NCI-H526 (cell line): ENCODE results near the gene HPD.
"Not testable (repeated sequence)": the region's sequence is repeated elsewhere in the genome, so short reads cannot be mapped to it uniquely, and the experiment has no call there.

Source experiments
- DNase-seq, 2 experiments: peaks; one replicate each; lab custom pipeline; 2025; lab: John Stamatoyannopoulos, UW

The HPD gene

DNA sequence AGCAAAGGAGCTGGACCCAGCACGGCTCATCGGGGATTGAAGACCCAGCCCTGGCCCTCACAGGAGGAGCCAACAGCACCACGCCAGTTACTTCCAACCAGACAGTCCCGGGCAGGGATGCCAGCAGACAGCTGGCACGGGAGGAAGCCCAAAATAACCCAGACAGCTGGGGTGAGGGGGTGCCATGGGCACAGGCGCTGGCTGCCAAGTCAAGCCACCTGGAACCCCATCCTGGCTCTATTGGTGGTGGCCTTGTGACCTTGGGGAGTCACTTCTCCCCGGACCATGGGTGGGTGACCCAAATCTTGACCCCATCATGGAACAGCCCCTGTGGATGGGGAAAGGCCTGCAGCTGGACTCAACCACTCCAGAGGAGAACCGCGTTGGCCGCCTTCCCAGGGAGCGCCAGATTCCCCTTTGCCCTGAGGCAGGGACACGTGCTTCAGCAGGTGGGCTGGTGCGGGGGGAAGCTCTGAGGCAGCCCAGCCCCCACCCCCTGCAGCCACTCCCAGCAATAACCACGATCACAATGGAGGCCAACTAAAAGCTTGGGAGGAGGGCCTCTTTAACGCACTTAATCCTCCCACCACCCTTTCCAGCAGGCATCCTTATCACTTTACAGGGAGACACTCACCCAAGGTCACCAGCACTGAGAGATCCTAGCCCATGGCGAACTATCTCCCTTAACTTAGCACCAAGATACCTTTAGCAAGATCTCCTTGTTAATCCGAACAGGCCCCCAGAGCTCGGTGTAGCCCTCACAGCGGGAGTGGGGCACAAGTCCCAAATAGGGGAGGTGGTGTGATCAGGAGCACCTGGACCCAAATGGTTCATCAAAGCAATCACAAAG lies 60.5 kb downstream of the HPD start:
- DNase-seq, result peak; percentile 56 to 84

- DNase-seq, result peak; percentile 61 to 86
These were observed 61.6 kb downstream of the HPD start for GRCh38 chr12:121796855-121797751.

- DNase-seq, result peak; percentile 68 to 86
These were observed 63.4 kb downstream of the HPD start for GRCh38 chr12:121795034-121795968.

DNA sequence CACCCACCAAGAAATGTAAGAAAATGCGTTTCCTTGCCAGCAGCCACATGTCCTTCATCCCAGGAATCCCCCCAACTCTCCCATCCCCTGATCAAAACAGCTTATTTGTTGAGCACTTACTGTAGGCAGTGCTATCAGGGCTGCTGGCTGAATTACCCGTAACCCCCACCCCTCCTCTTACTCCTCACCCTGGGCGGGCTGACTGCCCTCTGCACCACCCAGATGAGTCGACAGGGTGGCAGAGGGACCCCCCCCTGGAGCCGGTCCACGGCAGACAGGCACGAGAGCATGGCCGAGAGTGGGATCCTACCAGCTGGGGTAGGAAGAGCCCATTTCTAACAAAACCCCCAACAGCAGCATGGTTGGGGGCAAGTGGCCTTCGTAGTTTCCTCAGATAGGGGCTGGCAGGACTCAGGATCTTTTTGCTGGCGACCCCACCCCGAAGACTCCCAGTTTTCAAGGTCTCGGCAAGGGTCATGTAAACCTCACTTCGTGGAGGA lies 64.1 kb downstream of the HPD start:
- peak in 1 of 2 experiments; percentile 51 for DNase-seq

GRCh38 chr12:121793838-121794533 lies 64.7 kb downstream of the HPD start:
- peak; percentile 58 to 90 for DNase-seq

DNA sequence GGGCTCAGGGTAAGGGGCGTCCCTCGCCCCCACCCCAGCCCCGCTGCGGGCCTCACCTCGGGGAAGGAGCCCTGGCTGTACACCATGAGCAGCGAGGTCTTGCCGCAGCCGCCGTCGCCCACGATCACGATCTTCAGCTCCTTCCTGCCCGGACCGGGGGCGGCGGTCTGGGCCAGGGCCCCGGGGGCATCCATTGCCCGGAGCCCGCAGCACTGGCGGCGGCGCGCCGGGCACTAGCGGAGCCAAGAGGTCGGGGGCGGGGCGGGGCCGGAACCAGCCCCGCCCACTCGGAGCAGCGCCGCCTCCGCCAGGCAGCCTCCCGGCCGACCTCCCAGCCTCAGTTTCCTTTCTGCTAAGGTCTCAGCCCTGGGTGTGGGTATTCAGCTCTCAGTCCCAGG lies 65.2 kb downstream of the HPD start, which contains the start of gene RHOF:
Gene RHOF, minus strand, starts transcription at position 249 of the 398 bp plus-strand sequence. Its CDS starts 55 bp downstream, at position 194.
- peak in 1 of 2 experiments; percentile 63 for DNase-seq

DNA sequence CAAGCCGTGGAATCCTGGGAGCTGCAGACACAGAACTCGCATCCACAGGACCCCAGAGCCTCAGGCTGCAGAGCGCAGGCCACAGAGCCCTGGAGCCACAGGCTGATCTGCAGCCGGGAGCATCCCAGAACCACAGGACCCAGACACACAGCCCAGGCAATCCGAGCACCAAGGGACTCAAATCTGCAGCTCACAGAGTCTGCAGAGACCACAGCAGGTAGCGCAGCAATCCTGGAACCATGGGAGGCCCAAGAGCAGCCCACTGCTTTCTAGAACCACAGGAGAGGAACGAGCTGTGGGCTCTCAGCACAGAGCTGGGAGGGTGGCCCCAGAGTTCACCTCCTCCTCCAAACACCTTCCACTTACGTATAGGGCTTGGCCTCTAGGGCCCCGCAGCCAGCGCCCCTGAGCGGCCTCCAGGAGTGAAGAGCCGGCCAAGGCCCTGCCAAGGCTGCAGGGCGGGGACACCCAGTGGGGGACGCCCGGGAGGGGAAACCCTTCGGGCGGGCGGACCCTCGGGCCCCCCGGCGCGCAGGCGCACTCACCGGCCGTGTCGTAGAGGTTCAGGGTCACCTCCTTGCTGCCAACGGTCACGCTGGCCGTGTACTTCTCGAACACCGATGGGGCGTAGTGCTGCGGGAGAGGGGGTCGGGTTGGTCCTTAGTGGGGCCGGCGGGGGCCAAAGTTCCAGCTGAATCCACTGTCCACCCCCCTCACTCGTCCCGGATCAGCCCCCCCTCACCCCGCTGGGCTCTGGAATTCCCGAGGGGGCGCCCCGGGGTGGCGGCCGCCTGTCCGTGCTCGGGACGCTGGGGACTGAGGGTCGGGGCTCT lies 65.8 kb downstream of the HPD start:
- DNase-seq, result no peak

DNA sequence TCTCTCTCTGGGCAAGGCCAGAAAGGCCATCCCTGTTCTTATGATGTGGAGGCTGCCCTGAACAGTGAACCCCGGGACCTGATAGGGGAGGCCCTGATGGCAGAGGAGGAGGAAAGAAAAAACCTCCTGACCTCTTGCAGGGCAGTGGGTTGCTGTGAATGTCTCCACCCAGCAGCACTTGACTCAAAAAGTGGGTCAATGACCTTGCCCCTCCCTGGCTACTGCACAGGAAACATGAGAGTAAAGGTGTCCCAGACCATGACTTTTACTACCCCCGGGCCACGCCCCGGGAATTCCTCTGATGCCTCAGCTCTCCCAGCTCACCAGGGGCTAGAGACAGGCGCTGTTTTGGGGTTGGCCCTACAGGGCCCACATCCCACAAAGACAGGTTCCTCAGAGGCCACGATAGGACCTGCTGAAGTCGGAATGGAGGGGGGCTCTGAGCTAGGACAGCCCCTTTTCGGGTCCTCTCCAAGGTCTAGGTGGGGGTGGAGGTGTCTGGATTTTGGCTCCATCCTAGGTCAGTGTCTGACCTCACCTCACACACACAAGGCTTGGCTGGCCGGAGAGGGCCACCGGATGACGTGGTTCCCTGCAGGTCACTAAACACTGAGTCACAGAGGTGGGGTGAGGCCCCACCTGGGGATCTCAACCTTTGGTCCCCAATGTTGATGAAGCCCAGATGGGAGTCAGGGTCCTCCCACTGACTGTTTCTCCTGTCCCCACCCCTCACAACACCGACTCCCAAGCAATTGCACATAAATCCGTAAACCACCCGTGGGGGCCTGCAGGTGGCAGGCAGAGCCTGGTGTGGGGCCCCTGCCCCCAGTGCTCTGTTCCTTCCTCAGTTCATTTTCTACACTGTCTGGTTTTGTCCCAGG lies 66.7 kb downstream of the HPD start:
- no peak for DNase-seq

GRCh38 chr12:121790785-121791184 lies 67.9 kb downstream of the HPD start:
- DNase-seq, result not testable (repeated sequence)

DNA sequence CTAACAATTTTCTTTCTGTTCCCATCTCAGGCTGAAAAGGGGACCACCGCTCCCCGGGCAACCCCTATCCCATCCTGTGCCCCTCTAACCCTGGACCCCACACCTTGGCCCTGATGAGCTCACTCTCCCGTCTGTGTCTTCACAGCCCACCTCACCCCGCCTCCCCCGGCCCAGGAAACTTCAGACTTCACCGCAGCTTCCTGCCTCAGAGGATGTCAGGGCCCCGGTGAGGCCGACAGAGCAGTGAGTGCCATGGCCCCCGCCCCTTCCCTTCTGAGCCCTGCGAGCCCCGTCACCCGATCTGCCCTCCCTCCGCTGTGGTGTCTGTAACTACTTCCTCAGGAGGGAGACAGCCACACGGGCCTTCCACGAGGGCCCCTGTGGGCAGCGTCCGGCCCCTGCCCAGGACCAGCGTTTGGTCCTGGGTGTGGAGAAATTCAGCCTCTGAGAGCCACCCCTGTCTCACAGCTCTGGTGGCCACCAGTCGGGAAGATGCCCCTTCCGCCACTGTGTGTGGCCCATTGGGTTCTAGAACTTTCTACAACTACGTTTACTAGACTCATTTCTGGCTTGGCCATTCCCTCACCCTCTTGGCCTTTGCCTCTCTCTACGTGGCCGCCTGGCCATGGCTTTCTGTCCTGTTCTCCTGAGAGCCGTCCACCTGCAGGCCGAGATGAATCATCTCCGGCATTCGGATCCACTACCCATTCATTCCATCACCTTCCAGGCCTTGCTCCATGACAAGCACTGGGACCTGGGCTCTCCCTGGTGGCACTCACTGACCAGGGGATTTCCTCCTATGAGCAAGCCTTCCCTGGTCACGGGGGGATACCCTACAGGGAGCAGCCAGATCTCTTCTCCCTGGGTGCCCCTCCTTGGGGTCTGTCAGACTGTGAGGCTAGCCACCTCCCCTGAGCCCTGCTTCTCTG lies 68.6 kb downstream of the HPD start:
- DNase-seq, result no peak
